Panc1 (cell line): ENCODE measurements around the gene KRTAP9-9. TPM values are rescaled to one million over a fixed set of nuclear protein-coding genes. Genes with fewer than 3 reads are reported as not detected.
"Not testable (repeated sequence)": the region's sequence is repeated elsewhere in the genome, so short reads cannot be mapped to it uniquely, and the experiment has no call there.

ENCODE experiments used
- ATAC-seq: fragments of 200-7000 bp; cut with Tn5 transposase; 2 replicates; pipeline ENCODE4 v1.9.1; 2020; ENCODE audit warnings: mild to moderate bottlenecking, moderate library complexity
- BruUV-seq: library from RNA; stranded (reverse); fragments of 400-500 nt; replicated peaks from 2 replicates; lab custom pipeline; 2021; lab: Mats Ljungman, UMichigan
- CTCF ChIA-PET: fragments of 300-600 bp; sonication (Branson Sonifier 250); formaldehyde crosslinking; loops from one replicate; lab custom pipeline; 2022; ENCODE audit warnings: antibody characterized with exemption; lab: Charles Lee
- POLR2A ChIA-PET: fragments of 300-600 bp; sonication (Branson Sonifier 250); formaldehyde crosslinking; loops from one replicate; lab custom pipeline; 2022; ENCODE audit warnings: antibody characterized with exemption; lab: Charles Lee
- DNase-seq: peaks from one replicate; pipeline ENCODE4 v3.0.0-alpha.2; 2010; ENCODE audit warnings: low read depth, low spot score
- H3K27ac ChIP-seq: 2 replicates; pipeline ENCODE4 v1.5.1; 2011; ENCODE audit warnings: mild to moderate bottlenecking, low read length, inconsistent platforms
- H3K27me3 ChIP-seq: fragments of 200-500 bp; sonication (Bioruptor generic); 2 replicates; pipeline ENCODE4 v1.6.0; 2014; ENCODE audit warnings: low read length, inconsistent platforms; ENCODE audit not compliant: control insufficient read depth, insufficient read depth
- H3K36me3 ChIP-seq: fragments of 200-500 bp; sonication (Bioruptor generic); 2 replicates; pipeline ENCODE4 v1.5.1; 2014; ENCODE audit warnings: inconsistent platforms, mild to moderate bottlenecking, low read length, moderate library complexity; ENCODE audit not compliant: control insufficient read depth, insufficient read depth
- H3K4me1 ChIP-seq: 2 replicates; pipeline ENCODE4 v1.5.1; 2011; ENCODE audit warnings: inconsistent platforms, mild to moderate bottlenecking, low read length, moderate library complexity; ENCODE audit not compliant: control insufficient read depth, insufficient read depth
- H3K4me3 ChIP-seq, 2 experiments: 2 replicates each; pipeline ENCODE4 v1.5.1; 2011 to 2012; ENCODE audit warnings: low read depth in 2 of 2, low read length in 2 of 2, mild to moderate bottlenecking in 2 of 2, inconsistent platforms in 1 of 2, moderate library complexity in 1 of 2
- H3K9me3 ChIP-seq: fragments of 200-500 bp; sonication (Bioruptor generic); 2 replicates; pipeline ENCODE4 v1.5.1; 2014; ENCODE audit warnings: low read depth, mild to moderate bottlenecking, inconsistent platforms, low read length, moderate library complexity; ENCODE audit not compliant: control insufficient read depth, insufficient read depth
- CTCF ChIP-seq: fragments of 450-650 bp; IDR thresholded peaks from 2 replicates; pipeline ENCODE4 v1.5.1; 2017; ENCODE audit warnings: mild to moderate bottlenecking
- POLR2AphosphoS5 ChIP-seq: IDR thresholded peaks from 2 replicates; pipeline ENCODE4 v1.6.1; 2012; ENCODE audit warnings: mild to moderate bottlenecking, low read depth, low read length, moderate library complexity
- REST ChIP-seq, 2 experiments: IDR thresholded peaks; 2 replicates each; pipeline ENCODE4 v1.6.1; 2011 to 2012; ENCODE audit warnings: low read depth in 2 of 2, control low read depth in 1 of 2, low read length in 1 of 2, mild to moderate bottlenecking in 1 of 2, moderate library complexity in 1 of 2; ENCODE audit not compliant: insufficient read depth in 1 of 2
- SIN3A ChIP-seq: IDR thresholded peaks from 2 replicates; pipeline ENCODE4 v1.6.1; 2012; ENCODE audit warnings: low read depth, mild to moderate bottlenecking, low read length, moderate library complexity, borderline replicate concordance; ENCODE audit not compliant: insufficient read depth
- TCF7L2 ChIP-seq: IDR thresholded peaks from 2 replicates; pipeline ENCODE4 v1.6.1; 2011; ENCODE audit warnings: mild to moderate bottlenecking, low read depth, low read length, inconsistent platforms
- in situ Hi-C: cut with HindIII; loops from 2 replicates; pipeline ENCODE4 v1.10.0; 2016; ENCODE audit warnings: low sequenced_read_pairs, low pct_unique_long_range_greater_than_20kb
- intact Hi-C: fragments of 100-400 bp; cut with micrococcal nuclease; formaldehyde crosslinking; loops from one replicate; pipeline ENCODE4 v1.10.0; 2022; ENCODE audit not compliant: unreplicated experiment
- total RNA-seq: library from RNA; stranded (reverse); gene quantifications from one replicate; pipeline ENCODE4 v1.2.1, GENCODE V29; 2021; ENCODE audit not compliant: unreplicated experiment

Gene KRTAP9-9
- total RNA-seq, 1 experiment from 2014 or later = not detected

- H3K9me3 ChIP-seq, CTCF ChIA-PET, in situ Hi-C loops, H3K4me1 ChIP-seq, ATAC-seq, DNase-seq, BruUV-seq, H3K36me3 ChIP-seq, intact Hi-C loops, H3K27ac ChIP-seq, H3K4me3 ChIP-seq, POLR2A ChIA-PET: not testable (repeated sequence)
- peaks cover 12% of the 10 kb centered on the region for H3K27me3 ChIP-seq
Observed at GRCh38 chr17:41275648-41276190, 20.5 kb downstream of the KRTAP9-9 start, which contains the start of gene KRTAP9-7. Gene KRTAP9-7, plus strand, starts transcription at chr17:41275698. Its CDS starts 0 bp downstream, at chr17:41275698.

GRCh38 chr17:41278176-41278955, 23.2 kb downstream of the KRTAP9-9 start:
- DNase-seq = no peak
- CTCF ChIA-PET = no interaction called here
- H3K4me1 ChIP-seq = no peaks in the 10 kb centered on the region
- POLR2A ChIA-PET = no interaction called here
- peaks cover 14% of the 10 kb centered on the region for H3K27me3 ChIP-seq
- H3K4me3 ChIP-seq = no peak overlapping the region
- no peaks in the 10 kb centered on the region for H3K9me3 ChIP-seq
- no peaks in the 10 kb centered on the region for H3K36me3 ChIP-seq
- no peak overlapping the region for H3K27ac ChIP-seq
- in situ Hi-C loops = no loop called here
- ATAC-seq = no peak
- TF ChIP-seq CTCF (no peak), TCF7L2 (no peak), SIN3A (no peak), POLR2AphosphoS5 (no peak), REST (IDR thresholded peaks at IDR 0.05; ENCODE audit: insufficient read depth in 1 of 2, low read depth in 2 of 2, low read length in 1 of 2) (no peak)
- intact Hi-C loops = no loop called here
- BruUV-seq = no TSS peak

- no peak overlapping the region for H3K27ac ChIP-seq
- no peaks in the 10 kb centered on the region for H3K36me3 ChIP-seq
- H3K9me3 ChIP-seq = no peaks in the 10 kb centered on the region
- H3K4me1 ChIP-seq = no peaks in the 10 kb centered on the region
- no peak for DNase-seq
- TF ChIP-seq TCF7L2 (no peak), SIN3A (no peak), CTCF (no peak), REST (IDR thresholded peaks at IDR 0.05; ENCODE audit: insufficient read depth in 1 of 2, low read depth in 2 of 2, low read length in 1 of 2) (no peak), POLR2AphosphoS5 (no peak)
- BruUV-seq = no TSS peak
- H3K27me3 ChIP-seq = peaks cover 2% of the 10 kb centered on the region; the same call in 1 of the 2 replicates
- ChIA-PET CTCF (no interaction called here), POLR2A (no interaction called here)
- H3K4me3 ChIP-seq = no peak overlapping the region
- intact Hi-C loops = no loop called here
- ATAC-seq = no peak
- in situ Hi-C loops = no loop called here
Observed at GRCh38 chr17:41284043-41284442, 28.9 kb downstream of the KRTAP9-9 start.
